Measurements from ENCODE around the gene CCR5.
A peak's percentile ranks its signal among the peaks of the same experiment; 100 is the strongest.

Gene CCR5

DNA sequence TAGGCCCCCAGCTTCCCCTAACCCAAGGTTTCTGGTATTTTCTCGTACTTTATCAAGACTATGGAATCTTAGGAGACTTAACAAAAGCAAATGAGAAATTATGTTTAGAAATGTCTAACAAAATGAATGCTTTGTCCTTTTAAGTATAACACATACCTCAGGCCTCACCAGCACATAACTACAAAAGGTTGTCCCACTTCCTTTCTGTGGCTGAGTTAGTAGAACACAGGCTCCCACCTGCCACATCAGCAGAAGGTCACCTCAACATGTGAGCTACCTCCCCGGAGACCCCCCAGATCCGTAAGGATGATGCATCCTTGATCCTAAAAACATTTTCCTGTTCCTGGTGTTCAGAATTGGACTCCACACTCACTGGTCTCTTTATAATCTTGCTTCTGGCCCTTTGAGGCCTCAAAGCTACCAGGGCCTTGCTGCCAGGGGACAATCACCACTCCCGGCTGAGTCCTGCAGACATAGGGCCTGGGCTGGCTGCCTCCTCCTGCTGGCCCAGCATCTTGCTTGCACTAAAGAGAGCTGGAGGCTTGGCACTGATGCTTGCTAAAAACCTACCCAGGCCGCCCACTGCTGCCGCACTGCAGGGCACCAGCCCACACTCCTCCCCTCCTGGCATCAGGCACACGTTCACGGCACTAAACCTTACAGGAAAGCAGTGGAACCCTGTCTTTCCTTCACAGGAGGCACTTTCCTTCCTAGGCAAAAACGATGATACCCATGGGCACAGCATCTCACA is 39.2 kb downstream of the CCR5 start:
- DNase-seq = no peak

DNA sequence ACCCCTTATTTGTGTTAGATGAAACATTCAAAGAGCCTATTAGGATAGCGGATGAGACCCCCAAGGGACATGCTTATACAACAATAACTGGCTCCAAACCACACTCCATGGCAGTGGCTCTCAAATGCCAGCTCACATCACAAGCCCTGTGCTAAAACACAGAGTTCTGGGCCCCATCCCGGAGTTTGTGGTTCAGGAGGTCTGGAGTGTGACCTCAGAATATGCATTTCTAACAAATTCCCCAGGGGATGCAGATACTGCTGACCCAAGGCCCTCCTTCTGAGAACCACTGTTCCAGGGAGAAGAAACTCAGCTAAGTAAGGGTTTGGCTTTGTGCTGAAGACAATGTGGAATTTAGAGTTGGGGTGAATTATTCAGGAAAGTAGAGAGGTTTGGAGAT is 39.9 kb downstream of the CCR5 start:
- no peak for DNase-seq

DNA sequence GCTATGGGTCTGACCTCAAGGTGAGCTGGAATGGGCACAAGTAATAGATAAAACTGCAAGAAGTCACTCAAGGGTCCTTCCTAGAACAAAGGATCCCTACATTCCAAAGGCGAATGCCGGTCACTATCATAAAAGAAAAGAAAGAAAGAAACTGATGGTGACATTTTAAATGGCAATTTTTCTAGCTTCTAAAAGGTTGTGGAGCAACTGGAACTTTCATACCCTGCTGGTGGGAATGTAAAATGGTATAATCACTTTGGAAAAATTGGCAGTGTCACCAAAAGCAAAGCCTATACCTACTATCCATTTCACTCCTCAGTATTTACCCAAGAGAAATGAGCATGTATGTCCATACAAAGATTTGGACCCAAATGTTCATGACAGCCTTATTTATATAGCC is 40.5 kb downstream of the CCR5 start:
- DNase-seq = no peak

- DNase-seq = no peak
These were observed 42.1 kb downstream of the CCR5 start for GRCh38 chr3:46412786-46413298.

DNA sequence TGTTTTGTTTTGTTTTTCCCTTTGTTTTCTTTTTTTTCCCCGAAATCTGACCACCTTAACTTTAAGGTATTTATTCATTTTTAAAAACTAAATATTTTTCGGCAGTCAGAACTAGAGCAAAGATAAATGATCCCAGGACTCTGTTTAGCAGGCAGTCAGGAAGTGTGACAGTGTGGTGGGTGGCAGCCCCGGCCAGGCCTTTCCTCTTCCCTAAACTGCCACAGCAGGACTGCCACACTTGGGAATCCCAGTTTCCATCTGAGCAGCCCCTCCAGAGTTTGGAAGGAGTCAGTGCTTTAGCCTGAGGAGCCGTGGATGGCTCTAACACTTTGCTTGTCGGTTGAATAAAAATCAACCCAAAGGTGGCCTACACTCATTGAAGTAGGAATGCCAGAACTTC is 43.2 kb downstream of the CCR5 start:
- no peak for DNase-seq

GRCh38 chr3:46414739-46415138 is 44.0 kb downstream of the CCR5 start:
- no peak for DNase-seq

- peak in 1 of 2 experiments; percentile 7 for DNase-seq
These were observed 45.5 kb downstream of the CCR5 start for GRCh38 chr3:46416125-46416810.

DNA sequence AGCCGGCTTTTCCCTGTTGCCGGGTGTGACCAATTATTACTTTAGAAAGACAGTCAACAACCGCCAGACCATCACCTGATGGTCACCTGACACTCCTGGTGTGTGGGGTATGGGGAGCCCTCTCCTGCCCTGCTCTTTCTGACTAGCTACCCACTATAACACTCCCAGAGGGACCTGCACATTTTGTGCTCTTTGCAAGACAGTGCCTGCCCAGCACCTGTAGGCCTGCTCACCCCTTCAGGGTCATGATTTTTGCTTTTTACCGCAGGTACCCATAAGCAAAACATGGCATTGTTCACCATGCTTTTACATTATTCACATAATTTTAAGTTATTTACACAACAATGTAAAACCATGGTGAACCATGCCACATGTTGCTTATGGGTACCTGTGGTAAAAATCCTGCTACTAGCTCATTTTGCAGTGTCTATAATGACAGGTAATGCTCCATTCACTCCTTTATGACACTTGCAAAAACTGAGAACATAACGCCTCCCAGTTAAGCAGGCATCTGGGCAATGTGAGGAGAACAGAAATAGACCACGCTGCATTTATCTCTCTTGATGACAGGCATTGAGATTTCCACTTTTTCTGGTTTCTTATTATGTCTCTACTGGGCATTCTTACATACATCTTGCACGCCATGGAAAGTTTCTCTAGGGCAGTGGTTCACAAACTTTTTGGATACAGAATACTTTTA is 46.2 kb downstream of the CCR5 start:
- DNase-seq = no peak

DNA sequence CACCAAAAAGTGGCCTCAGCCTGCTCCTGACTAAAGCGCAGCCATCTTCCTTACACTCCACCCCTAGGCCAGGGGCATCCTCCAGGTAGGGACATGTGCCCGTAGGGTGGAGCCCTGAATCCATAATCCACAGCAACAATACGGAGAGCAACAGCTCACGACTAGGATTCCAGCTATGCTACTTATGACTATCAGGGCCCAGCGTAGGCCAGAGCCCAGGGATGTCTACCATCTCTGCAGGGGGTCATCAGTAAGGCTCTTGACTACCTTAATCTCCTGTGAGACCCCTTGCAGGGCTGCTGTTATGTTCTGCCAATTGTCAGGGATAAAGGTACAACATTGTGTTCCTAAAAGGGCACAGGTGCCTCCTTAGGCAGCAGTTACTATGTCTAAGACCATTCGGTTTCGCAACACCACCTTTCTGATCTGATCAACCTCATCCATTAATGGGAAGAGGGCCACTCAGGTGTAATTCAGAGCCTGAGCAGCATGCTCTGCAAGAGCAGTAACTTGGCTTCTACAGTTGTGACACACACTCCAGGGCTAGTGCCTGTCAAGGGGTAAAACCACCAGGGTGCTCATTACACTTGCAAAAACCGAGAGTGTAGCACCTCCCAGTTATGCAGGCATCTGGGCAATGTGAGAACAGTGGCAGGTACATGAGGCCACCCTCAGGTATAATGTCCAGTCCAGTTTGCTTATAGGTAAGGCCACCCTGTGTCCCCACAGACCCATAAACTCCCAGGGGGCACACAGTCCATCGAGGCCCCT is 47.3 kb downstream of the CCR5 start:
- no peak for DNase-seq

DNA sequence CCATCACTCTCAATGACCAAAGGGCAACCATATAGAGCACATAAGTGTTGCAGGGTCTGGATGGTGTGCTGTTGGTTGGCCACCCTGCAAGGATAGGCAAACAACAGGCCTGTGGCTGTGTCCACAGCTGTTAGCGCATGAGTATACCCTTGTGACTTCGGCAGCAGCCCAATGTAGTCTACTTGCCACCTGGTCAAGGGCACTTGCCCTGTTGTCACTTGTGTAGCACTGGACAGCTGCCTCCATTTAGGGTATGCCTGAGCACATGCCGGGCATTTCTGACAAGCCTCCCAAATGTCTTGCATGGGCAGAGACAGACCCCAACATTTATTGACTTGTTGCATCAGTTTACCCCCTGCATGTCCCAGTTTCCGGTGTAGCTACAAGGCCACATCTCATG is 49.1 kb downstream of the CCR5 start:
- no peak for DNase-seq

DNA sequence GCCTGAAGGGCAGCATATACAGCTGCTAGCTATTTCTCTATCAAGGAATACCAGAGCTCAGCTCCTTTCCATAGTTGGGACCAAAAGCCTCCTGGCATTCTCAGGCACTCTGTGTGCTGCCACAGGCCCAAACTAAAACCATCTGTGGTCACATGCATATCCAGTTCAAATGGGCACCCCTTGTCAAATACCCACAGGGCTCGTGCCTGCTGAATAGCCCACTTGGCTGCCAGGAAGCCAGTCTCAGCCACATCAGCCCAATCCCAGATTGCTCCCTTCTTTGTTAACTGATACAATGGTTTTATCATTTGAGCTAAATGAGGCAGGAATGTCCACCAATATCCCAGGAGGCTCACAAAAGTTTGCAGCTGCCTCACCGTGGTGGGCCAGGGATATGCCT is 50.2 kb downstream of the CCR5 start:
- no peak for DNase-seq

DNA sequence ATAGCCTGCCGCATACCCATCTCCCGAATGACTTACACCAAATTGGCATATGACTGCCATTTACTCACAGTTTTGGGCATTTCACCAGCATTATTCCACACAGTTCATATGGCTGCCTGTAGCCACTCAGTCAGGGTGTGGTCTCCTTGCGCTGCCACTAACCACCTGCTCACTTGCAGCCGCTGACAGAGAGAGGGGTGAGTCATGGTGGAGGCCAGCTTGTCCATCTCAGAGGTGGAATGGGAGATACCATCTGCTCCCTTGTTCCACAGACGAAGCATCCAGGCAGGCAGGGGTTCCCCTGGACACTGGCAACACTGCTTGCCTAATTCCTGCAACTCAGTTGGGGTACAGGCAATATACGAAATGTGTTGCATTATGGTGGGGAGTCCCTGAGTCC is 51.9 kb downstream of the CCR5 start:
- peak; percentile 9 to 44 for DNase-seq

DNA sequence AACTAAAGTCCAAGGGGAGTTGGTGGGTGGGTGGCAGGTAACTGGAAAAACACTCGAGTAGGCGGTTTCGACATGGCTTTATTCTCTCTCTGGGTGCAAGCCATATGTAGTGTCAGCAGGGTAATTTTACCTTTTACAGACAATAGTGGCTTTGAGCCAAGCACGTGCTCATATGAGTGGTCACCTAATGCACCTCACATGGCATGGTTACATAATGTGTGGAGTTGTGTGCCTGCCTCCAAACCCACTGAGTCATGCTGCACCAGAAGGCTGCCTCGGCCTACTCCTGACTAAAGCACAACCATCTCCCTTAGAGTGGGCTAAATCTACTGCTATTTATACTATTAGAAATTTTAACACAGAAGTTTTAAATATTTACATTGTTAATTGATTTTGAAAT is 52.8 kb downstream of the CCR5 start:
- no peak for DNase-seq
